HL-60 (cell line): Measurements from ENCODE around the gene LAMC2.

ENCODE experiments used
- POLR2AphosphoS5 ChIP-seq: IDR thresholded peaks from 2 replicates; pipeline ENCODE4 v1.6.1; 2012; ENCODE audit warnings: low read depth
- TF ChIP-seq, protein P1 (sequence below): IDR thresholded peaks from one replicate; pipeline ENCODE4 v1.5.1; 2011; ENCODE audit warnings: low read length, control low read depth, inconsistent platforms; ENCODE audit not compliant: insufficient read depth

DNA sequence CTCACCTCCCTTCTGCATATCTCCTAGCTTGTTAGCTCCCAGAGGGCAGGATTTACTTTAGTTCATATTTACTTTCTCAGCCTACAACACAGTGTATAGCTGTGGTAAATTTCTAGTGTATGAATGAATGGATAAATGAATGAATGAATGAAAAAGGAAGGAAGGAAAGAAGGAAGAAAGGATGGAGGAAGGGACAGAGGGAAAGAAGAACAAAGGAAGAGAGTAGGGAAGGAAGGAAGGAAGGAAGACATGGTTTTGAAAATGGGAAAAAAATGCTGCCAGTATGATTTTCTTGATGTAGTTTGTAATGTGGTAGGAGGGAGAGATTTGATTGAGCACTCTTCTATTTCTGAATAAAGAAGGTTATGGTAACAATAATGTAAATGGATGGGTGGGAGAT lies 47.0 kb downstream of the LAMC2 start:
- TF ChIP-seq POLR2AphosphoS5 = no peak
- TF ChIP-seq, protein P1, sequence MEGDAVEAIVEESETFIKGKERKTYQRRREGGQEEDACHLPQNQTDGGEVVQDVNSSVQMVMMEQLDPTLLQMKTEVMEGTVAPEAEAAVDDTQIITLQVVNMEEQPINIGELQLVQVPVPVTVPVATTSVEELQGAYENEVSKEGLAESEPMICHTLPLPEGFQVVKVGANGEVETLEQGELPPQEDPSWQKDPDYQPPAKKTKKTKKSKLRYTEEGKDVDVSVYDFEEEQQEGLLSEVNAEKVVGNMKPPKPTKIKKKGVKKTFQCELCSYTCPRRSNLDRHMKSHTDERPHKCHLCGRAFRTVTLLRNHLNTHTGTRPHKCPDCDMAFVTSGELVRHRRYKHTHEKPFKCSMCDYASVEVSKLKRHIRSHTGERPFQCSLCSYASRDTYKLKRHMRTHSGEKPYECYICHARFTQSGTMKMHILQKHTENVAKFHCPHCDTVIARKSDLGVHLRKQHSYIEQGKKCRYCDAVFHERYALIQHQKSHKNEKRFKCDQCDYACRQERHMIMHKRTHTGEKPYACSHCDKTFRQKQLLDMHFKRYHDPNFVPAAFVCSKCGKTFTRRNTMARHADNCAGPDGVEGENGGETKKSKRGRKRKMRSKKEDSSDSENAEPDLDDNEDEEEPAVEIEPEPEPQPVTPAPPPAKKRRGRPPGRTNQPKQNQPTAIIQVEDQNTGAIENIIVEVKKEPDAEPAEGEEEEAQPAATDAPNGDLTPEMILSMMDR = no peak
